ENCODE data around the gene CAMTA1.

Gene CAMTA1

DNA sequence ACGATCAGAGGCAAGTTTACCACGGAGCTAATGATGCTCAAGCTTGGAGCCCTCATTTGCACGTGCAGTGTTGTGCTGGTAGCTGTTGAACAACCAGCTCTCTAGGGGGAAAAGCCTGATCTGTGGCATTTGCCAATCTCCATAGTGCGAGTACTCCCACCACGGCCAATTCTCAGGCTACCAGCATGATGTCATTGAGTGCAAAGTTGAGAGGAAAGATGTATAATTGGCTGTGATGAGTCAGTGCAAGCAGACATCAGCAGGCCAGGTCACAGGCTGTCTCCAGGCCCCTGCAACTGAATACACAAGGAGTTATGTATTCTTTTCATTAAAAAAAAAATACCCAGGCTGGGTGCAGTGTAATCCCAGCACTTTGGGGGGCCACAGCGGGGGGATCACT is 752.8 kb downstream of the CAMTA1 start (continued):
- TF ChIP-seq ZNF621 (tag by site-specific recombination; IDR thresholded peaks at IDR 0.05): no peak
- no peak for TF ChIP-seq ZNF791 (tag by site-specific recombination; IDR thresholded peaks at IDR 0.05)
- TF ChIP-seq ZNF426 (tag by site-specific recombination; IDR thresholded peaks at IDR 0.05): no peak
- no peak for TF ChIP-seq ZNF626 (tag by site-specific recombination; IDR thresholded peaks at IDR 0.05)
- no peak for TF ChIP-seq ZNF776 (tag by site-specific recombination; IDR thresholded peaks at IDR 0.05; ENCODE audit: borderline replicate concordance)
- TF ChIP-seq YY2 (tag by site-specific recombination; IDR thresholded peaks at IDR 0.05): no peak
- TF ChIP-seq GLI4 (tag by site-specific recombination; IDR thresholded peaks at IDR 0.05): no peak
- TF ChIP-seq ZNF274 (IDR thresholded peaks at IDR 0.05; ENCODE audit: low read length): no peak
- no peak for TF ChIP-seq ZNF274 (tag by site-specific recombination; IDR thresholded peaks at IDR 0.05; ENCODE audit: borderline replicate concordance)
- 0 out of 2 replicates have a peak, but pooled peaks have one; percentile 30 for TF ChIP-seq ZSCAN23 (tag by site-specific recombination; IDR thresholded peaks at IDR 0.05)
- TF ChIP-seq, protein P1, sequence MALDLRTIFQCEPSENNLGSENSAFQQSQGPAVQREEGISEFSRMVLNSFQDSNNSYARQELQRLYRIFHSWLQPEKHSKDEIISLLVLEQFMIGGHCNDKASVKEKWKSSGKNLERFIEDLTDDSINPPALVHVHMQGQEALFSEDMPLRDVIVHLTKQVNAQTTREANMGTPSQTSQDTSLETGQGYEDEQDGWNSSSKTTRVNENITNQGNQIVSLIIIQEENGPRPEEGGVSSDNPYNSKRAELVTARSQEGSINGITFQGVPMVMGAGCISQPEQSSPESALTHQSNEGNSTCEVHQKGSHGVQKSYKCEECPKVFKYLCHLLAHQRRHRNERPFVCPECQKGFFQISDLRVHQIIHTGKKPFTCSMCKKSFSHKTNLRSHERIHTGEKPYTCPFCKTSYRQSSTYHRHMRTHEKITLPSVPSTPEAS (tag by site-specific recombination; IDR thresholded peaks at IDR 0.05): no peak
- no peak for TF ChIP-seq ZNF175 (tag by site-specific recombination; IDR thresholded peaks at IDR 0.05)
- no peak for TF ChIP-seq ZNF596 (tag by site-specific recombination; IDR thresholded peaks at IDR 0.05)
- TF ChIP-seq, protein P2, sequence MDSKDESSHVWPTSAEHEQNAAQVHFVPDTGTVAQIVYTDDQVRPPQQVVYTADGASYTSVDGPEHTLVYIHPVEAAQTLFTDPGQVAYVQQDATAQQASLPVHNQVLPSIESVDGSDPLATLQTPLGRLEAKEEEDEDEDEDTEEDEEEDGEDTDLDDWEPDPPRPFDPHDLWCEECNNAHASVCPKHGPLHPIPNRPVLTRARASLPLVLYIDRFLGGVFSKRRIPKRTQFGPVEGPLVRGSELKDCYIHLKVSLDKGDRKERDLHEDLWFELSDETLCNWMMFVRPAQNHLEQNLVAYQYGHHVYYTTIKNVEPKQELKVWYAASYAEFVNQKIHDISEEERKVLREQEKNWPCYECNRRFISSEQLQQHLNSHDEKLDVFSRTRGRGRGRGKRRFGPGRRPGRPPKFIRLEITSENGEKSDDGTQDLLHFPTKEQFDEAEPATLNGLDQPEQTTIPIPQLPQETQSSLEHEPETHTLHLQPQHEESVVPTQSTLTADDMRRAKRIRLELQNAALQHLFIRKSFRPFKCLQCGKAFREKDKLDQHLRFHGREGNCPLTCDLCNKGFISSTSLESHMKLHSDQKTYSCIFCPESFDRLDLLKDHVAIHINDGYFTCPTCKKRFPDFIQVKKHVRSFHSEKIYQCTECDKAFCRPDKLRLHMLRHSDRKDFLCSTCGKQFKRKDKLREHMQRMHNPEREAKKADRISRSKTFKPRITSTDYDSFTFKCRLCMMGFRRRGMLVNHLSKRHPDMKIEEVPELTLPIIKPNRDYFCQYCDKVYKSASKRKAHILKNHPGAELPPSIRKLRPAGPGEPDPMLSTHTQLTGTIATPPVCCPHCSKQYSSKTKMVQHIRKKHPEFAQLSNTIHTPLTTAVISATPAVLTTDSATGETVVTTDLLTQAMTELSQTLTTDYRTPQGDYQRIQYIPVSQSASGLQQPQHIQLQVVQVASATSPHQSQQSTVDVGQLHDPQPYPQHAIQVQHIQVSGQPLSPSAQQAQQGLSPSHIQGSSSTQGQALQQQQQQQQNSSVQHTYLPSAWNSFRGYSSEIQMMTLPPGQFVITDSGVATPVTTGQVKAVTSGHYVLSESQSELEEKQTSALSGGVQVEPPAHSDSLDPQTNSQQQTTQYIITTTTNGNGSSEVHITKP (tag by site-specific recombination; IDR thresholded peaks at IDR 0.05): no peak
- TF ChIP-seq ZBTB8A (tag by site-specific recombination; IDR thresholded peaks at IDR 0.05): no peak
- TF ChIP-seq ZNF600 (tag by site-specific recombination; IDR thresholded peaks at IDR 0.05): no peak
- no peak for TF ChIP-seq ZFP41 (tag by site-specific recombination; IDR thresholded peaks at IDR 0.05; ENCODE audit: borderline replicate concordance)
- no peak for TF ChIP-seq ZNF132 (tag by site-specific recombination; IDR thresholded peaks at IDR 0.05; ENCODE audit: borderline replicate concordance)
- peak; percentile 82 for TF ChIP-seq ZBTB20 (tag by site-specific recombination; IDR thresholded peaks at IDR 0.05)
- TF ChIP-seq MYNN (tag by site-specific recombination; IDR thresholded peaks at IDR 0.05; ENCODE audit: borderline replicate concordance): no peak
- TF ChIP-seq KLF7 (tag by site-specific recombination; IDR thresholded peaks at IDR 0.05; ENCODE audit: borderline replicate concordance): no peak
- no peak for TF ChIP-seq ZNF530 (tag by site-specific recombination; IDR thresholded peaks at IDR 0.05; ENCODE audit: low read depth)
- TF ChIP-seq ZNF544 (tag by site-specific recombination; IDR thresholded peaks at IDR 0.05): no peak
- TF ChIP-seq, protein P3, sequence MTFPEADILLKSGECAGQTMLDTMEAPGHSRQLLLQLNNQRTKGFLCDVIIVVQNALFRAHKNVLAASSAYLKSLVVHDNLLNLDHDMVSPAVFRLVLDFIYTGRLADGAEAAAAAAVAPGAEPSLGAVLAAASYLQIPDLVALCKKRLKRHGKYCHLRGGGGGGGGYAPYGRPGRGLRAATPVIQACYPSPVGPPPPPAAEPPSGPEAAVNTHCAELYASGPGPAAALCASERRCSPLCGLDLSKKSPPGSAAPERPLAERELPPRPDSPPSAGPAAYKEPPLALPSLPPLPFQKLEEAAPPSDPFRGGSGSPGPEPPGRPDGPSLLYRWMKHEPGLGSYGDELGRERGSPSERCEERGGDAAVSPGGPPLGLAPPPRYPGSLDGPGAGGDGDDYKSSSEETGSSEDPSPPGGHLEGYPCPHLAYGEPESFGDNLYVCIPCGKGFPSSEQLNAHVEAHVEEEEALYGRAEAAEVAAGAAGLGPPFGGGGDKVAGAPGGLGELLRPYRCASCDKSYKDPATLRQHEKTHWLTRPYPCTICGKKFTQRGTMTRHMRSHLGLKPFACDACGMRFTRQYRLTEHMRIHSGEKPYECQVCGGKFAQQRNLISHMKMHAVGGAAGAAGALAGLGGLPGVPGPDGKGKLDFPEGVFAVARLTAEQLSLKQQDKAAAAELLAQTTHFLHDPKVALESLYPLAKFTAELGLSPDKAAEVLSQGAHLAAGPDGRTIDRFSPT (tag by site-specific recombination; IDR thresholded peaks at IDR 0.05): no peak; the same call in 1 of the 2 replicates
- no peak for TF ChIP-seq TCF7L2 (IDR thresholded peaks at IDR 0.05; ENCODE audit: borderline replicate concordance, low read depth, low read length)
- no peak for TF ChIP-seq ZNF571 (tag by site-specific recombination; IDR thresholded peaks at IDR 0.05)
- TF ChIP-seq ZFHX2 (tag by site-specific recombination; conservative IDR thresholded peaks at IDR 0.05): no peak
- TF ChIP-seq ZNF248 (tag by site-specific recombination; IDR thresholded peaks at IDR 0.05): no peak
- no peak for TF ChIP-seq ZNF658 (tag by site-specific recombination; IDR thresholded peaks at IDR 0.05)
- peak; percentile 50; the same call in 1 of the 2 replicates for TF ChIP-seq ZNF24 (tag by site-specific recombination; IDR thresholded peaks at IDR 0.05)
- TF ChIP-seq, protein P4, sequence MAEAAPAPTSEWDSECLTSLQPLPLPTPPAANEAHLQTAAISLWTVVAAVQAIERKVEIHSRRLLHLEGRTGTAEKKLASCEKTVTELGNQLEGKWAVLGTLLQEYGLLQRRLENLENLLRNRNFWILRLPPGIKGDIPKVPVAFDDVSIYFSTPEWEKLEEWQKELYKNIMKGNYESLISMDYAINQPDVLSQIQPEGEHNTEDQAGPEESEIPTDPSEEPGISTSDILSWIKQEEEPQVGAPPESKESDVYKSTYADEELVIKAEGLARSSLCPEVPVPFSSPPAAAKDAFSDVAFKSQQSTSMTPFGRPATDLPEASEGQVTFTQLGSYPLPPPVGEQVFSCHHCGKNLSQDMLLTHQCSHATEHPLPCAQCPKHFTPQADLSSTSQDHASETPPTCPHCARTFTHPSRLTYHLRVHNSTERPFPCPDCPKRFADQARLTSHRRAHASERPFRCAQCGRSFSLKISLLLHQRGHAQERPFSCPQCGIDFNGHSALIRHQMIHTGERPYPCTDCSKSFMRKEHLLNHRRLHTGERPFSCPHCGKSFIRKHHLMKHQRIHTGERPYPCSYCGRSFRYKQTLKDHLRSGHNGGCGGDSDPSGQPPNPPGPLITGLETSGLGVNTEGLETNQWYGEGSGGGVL (tag by site-specific recombination; IDR thresholded peaks at IDR 0.05): no peak
- peak; percentile 98 for TF ChIP-seq ZNF133 (tag by site-specific recombination; IDR thresholded peaks at IDR 0.05)
- TF ChIP-seq EGR2 (tag by site-specific recombination; IDR thresholded peaks at IDR 0.05; ENCODE audit: low read depth): no peak
- TF ChIP-seq ZNF2 (tag by site-specific recombination; IDR thresholded peaks at IDR 0.05): no peak

Data from HEK293 (cell line).